Activated naive CD8-positive, alpha-beta T cell treated with anti-CD3 and anti-CD28 coated beads, Interleukin-2, amount 50 U/mL, for 16 hours (primary cell): ENCODE data around the gene SALL3.

Experiments used
- DNase-seq: peaks from one replicate; pipeline ENCODE4 v3.0.0-alpha.2; 2020; ENCODE audit warnings: low read depth, low spot score

The SALL3 gene

DNA sequence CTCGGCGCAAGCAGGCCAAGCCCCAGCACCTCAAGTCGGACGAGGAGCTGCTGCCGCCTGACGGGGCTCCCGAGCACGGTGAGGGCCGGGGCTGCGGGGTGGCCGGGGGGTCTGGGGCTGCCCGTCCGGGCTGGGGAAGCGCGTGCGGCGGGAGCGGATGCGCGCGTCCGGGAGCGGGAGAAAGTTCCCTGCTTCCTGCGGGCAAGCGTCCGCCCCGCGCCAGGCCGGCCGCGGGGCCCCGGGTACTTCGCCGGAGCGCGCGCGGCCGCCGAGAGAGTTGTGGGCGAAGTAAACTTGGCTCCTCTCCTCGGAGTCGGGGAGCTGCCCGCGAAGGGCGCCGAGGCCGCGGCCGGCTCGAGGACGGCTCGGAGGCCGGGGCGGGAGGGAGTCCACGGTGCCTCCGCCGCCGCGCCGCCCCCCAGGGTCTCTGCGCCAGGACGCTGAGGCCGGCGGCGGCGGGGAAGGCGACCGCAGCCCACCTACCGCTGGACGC, 707 bp downstream of the SALL3 start:
- no peak for DNase-seq

DNA sequence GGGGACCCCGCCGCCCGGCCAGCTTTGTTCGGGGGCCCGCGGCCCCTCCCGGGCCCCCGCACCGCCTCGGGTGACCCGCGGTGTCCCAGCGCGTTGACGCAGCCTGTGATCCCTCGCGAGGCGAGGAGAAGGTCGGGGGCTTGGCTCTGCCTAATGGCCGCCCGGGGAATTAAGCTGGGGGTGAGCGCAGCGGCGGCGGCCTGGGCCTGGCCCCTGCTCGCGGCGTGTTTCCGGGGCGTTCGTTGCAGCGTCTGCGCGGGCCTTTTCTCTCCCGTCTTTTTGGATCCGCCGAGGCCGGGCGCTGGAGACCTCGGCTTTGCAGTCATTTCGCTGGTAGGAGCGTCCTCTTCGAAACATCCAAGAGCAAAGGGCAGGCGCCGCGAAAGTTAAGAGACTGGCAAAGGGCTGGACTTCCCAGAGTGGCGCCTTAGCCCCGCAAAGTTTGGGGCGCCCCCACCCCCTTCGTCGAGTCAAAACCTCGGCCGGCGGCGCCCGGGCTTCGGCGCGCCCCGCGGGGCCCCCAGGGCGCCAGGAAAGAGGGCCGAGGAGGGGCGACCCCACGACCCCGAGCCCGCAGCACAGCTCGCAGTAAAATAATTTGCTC, 1.3 kb downstream of the SALL3 start:
- no peak for DNase-seq

DNA sequence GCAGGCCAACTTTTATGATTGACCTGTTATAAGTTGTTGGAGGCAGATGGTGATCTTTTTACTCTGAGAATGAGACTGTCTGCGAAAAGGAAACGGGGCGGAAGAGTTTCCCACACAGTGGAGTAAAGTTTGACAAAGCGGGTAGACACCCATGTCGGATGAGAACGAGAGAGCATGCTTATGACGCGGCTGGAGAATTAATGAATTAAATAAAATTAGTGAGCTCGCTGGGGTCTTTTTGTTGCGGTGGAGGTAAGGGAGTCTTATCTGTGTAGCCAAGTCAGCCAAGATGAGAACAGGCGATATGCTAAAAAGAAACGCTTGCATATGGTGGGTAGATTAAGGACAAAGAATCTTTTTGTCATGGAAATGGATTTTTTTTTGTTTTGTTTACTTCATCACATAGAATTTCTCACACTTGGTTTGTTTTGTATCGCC, 1.8 kb downstream of the SALL3 start:
- DNase-seq = no peak

DNA sequence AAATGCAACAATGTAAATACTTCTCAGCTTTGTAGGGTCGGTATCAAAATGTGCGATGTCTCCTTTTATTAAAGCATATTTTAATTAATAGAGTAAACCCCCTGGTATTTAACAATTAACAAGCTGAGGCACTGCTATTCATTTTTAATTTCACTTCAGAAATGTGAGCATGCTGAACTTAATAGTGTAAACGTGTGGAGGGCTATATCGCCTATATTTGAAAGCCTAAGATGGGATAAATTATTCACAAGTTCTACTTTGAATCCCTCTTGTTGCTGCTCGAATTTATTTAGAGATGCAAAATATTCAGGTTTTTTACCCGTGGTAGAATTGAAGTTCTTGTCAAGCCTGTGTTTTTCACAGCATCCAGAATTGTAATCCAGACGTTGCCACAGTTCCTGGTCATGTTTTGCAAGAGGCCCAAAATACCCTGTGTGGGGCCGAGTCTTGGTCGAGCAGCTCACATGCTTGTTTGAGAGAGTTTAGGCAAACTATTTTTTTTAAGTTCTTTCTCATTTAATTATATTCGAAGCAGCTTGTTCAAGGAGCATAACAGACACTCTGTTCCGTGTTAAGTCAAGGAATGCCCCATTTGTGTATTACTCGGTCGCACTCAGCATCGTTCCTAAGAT, 2.5 kb downstream of the SALL3 start:
- no peak for DNase-seq

DNA sequence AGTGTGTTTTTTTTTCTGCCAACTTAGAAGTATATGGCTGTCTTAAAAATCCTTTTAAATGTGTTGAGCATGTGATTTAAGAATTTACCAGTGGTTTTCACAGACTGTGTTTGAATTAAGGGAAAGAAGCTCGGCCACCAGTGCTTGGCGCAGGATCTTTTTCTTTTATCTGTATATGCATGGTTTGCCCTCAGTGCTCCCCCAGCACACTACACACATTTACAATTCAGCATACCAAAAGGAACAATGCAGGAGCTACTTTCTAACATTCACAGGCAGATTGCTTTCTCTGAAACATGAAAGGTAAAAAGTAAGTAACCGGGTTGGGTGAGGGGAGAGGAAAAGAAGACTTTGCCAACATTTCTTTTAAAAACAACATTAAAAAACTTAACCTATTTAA, 3.9 kb downstream of the SALL3 start:
- no peak for DNase-seq

DNA sequence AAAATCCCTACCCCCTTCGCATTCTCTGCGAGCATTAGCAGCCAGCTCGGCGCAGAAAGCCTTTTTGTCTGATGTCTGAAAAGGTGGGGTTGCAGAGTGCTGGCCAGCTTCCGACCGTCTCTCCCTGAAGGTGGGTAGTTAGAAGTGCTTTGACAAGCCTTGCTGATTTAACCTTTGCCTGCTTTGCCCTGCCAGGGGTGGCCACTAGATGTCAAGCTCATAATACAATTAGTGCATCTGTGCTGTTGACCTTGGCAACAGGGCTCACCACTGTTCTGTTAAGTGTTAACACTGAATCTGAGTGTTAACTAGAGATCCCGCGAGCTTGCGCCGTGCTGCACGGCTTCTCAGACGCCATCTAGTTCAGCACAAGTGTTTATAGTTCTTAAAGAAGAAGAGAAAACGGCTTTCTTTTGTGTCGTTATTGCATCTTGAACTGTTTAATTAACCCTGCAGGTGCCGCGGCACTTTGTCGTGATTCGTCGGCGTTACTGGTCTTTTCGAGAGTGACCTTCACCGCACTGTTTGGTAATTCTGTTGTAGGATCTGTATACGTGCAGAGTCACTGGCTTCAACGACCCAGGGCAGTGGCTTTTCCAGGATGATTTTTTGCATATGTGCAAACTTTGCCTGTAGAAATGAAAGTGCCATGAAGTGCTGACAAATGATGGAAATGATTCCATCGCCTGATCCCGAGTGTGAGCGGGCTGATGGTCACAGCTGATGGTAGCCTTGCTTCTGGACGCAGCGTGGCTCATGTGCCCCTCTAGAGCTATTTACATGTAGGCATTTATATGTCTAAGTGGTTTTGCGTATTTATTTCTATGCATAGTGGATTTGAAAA, 5.5 kb downstream of the SALL3 start:
- DNase-seq = no peak

DNA sequence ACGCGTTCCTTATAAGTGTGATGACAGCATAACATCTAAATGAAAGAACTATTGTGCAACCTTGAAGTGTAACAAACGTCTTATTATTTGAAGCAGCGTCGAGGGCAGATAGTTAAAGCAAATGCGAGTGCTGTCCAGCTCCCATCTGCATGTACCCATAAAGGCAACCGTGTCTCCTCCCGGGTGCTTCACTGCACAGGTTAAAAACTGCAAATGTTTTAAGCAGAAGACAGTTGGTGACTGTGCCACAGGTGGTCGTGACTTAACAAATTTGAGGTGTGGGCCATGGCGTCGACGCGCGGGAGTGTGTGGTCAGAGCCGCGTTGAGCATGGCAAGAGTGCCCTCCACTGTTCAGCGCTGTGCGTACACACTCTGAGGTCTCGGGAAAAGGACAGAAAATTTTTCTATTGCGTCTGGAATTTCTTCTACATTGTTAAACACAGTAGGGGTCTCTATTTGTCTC, 6.4 kb downstream of the SALL3 start:
- DNase-seq = no peak

DNA sequence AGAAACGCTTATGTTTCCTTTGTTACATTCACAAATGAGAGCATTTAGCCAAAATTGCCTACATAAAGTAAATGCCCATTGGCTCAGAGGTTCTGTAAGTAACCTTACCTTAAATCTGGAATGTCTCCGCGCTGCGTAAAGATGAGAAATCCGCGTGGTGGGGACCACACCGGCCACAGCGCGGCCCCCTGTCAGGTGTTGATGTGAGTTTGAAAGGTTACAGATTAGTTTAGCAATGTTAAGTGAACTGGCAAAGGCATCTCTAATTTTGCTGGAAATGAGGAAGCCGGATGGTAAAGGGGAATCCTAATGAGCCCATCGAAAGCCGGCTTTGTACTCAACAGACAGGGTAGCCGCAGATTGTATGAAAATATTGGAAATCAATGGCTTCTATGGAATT, 11.8 kb downstream of the SALL3 start:
- no peak for DNase-seq

DNA sequence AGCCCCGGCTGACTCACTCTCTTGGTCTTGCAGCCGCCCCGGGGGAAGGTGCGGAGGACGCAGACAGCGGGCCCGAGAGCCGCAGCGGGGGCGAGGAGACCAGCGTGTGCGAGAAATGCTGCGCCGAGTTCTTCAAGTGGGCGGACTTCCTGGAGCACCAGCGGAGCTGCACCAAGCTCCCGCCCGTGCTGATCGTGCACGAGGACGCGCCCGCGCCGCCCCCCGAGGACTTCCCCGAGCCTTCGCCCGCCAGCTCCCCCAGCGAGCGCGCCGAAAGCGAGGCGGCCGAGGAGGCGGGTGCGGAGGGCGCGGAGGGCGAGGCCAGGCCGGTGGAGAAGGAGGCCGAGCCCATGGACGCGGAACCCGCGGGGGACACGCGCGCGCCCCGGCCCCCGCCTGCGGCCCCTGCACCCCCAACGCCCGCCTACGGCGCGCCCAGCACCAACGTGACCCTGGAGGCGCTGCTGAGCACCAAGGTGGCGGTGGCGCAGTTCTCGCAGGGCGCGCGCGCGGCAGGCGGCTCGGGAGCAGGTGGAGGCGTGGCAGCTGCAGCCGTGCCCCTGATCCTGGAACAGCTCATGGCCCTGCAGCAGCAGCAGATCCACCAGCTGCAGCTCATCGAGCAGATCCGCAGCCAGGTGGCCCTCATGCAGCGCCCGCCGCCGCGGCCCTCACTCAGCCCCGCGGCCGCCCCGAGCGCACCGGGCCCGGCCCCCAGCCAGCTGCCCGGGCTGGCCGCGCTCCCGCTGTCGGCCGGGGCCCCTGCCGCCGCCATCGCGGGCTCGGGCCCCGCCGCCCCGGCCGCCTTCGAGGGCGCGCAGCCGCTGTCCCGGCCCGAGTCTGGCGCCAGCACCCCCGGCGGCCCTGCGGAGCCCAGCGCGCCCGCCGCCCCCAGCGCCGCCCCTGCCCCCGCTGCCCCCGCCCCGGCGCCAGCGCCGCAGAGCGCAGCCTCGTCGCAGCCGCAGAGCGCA, 12.7 kb downstream of the SALL3 start:
- DNase-seq = no peak

DNA sequence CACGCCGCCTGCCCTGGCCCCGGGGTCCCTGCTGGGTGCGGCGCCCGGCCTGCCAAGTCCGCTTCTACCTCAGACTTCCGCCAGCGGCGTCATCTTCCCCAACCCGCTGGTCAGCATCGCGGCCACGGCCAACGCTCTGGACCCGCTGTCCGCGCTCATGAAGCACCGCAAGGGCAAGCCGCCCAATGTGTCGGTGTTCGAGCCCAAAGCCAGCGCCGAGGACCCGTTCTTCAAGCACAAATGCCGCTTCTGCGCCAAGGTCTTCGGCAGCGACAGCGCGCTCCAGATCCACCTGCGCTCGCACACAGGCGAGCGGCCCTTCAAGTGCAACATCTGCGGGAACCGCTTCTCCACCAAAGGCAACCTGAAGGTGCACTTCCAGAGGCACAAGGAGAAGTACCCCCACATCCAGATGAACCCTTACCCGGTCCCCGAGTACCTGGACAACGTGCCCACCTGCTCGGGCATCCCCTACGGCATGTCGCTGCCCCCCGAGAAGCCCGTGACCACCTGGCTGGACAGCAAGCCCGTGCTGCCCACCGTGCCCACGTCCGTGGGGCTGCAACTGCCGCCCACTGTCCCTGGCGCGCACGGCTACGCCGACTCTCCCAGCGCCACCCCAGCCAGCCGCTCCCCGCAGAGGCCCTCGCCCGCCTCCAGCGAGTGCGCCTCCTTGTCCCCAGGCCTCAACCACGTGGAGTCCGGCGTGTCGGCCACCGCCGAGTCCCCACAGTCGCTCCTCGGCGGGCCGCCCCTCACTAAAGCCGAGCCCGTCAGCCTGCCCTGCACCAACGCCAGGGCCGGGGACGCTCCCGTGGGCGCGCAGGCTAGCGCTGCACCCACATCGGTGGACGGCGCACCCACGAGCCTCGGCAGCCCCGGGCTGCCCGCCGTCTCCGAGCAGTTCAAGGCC, 13.7 kb downstream of the SALL3 start:
- DNase-seq = no peak

DNA sequence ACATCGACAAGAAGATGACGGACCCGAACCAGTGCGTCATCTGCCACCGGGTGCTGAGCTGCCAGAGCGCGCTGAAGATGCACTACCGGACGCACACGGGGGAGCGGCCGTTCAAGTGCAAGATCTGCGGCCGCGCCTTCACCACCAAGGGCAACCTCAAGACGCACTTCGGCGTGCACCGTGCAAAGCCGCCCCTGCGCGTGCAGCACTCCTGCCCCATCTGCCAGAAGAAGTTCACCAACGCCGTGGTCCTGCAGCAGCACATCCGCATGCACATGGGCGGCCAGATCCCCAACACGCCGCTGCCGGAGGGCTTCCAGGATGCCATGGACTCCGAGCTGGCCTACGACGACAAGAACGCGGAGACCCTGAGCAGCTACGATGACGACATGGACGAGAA, 14.4 kb downstream of the SALL3 start:
- DNase-seq = no peak

DNA sequence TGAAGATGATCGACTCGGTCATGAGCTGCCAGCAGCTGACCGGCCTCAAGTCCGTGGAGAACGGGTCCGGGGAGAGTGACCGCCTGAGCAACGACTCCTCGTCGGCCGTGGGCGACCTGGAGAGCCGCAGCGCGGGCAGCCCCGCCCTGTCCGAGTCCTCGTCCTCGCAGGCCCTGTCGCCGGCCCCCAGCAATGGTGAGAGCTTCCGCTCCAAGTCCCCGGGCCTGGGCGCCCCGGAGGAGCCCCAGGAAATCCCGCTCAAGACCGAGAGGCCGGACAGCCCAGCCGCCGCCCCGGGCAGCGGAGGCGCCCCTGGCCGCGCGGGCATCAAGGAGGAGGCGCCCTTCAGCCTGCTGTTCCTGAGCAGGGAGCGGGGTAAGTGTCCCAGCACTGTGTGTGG, 14.9 kb downstream of the SALL3 start:
- DNase-seq = no peak

DNA sequence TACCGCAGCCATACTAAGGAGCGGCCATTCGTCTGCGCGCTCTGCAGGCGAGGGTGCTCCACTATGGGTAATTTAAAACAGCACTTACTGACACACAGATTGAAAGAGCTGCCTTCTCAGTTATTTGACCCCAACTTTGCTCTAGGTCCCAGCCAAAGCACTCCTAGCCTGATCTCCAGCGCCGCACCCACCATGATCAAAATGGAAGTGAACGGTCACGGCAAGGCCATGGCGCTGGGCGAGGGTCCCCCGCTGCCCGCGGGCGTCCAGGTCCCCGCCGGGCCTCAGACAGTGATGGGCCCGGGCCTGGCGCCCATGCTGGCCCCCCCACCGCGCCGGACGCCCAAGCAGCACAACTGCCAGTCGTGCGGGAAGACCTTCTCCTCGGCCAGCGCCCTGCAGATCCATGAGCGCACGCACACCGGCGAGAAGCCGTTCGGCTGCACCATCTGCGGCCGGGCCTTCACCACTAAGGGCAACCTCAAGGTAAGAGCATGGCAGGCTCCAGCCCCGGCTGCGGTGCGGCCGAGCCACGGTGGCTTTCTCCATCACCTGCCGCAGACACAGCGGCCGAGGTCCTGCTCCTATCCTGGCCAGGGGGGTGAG, 15.5 kb downstream of the SALL3 start:
- DNase-seq = no peak

DNA sequence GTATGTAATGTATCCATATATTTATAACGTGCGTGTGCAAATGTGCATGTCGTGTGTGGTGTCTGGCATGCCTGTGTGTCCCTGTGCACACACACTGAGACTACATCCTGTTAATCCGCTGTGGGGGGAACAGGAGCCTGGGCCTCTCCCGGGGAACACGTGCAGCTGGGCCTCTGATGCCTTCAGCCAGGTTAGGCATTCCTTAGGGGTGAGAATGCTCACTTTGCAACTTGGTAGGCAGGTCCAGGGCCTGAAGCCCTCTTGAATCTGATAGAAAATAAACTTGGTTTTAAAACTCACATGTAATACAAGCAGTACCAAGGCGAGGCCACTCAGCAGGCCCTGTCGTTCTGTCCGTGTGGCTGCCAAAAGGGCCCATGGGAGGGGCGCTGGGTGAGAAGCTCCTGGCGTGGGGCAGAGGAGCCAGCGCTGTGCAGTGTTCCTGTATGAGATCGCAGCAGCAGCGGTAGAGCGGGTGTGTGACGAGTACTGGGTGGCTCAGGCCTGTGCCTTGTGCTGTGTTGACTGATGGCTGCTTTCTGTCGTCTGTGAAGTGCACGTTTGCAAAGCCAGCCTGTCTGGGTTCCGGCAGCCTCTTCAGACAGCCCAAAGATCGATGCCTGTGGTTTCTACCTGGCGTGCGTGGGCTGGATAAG, 16.2 kb downstream of the SALL3 start:
- no peak for DNase-seq

DNA sequence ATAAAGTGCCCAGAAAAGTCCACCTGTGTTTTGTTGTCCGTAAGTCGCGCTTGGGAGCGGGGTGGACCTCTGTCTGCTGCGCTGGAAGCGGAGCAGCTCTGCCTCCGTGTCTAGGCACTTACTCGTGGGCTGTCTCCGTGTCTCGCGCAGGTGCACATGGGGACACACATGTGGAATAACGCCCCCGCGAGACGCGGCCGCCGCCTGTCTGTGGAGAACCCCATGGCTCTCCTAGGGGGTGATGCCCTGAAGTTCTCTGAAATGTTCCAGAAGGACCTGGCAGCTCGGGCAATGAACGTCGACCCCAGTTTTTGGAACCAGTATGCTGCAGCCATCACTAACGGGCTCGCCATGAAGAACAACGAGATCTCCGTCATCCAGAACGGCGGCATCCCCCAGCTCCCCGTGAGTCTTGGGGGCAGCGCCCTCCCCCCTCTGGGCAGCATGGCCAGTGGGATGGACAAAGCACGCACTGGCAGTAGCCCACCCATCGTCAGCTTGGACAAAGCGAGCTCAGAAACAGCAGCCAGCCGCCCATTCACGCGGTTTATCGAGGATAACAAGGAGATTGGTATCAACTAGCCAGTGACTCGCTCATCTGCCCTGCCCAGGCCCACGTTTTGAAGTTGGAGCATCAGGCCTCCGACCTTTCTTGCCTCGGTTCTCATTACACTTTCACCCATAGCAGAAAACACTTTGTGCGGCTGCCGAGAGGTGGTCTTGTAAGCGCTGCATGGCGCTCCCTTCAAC, 17.3 kb downstream of the SALL3 start:
- DNase-seq = no peak

DNA sequence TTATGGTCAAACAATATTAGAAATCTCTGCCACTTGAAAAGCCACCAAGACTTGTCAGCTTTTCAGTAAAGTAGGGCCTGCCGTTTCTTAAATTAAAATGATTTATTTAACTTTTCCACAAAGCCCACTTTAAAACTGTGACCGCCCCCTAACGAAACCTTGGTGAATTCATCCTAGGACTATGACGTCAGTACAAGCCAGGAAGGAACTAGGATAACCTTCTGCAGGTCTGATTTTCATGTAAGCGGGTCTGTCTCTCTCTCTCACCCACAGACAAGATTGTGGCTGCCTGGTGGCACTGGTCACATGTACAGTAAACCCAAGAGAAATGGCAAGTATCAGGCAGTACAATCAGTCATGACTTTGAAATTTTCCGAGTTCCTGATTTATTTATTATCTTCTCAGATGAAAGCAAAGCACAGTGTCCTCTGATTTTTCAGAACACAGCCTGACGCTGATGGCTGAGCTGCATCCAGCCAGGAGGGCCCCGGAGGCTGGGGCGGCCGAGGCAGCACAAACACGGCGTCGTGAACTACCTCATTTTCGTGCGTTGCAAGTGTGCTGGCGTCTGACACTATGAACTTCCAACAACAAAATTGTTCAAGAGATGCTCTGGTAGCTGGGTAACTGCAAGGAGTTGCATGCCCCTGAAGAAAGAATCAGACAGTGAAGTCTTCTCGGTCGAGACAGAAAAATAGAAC, 18.9 kb downstream of the SALL3 start:
- no peak for DNase-seq

DNA sequence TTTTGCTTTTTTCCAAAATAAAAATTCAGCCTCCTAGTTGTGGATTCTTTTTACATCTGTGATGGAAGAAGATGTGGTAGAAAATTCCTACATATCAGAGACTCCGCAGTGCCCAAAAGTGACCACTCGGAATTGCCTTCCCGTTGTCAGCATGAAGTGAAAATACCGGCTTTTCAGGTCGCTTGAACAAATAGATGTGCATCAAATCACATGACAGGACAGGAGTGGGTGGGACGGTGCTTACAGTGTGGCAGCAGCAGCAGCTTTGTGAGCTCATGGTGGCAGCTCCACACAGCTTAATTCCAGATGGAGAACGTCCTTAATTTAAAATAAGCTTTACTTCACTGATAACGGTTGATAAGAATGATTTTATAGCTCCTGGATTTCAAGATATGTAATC, 20.3 kb downstream of the SALL3 start:
- no peak for DNase-seq

DNA sequence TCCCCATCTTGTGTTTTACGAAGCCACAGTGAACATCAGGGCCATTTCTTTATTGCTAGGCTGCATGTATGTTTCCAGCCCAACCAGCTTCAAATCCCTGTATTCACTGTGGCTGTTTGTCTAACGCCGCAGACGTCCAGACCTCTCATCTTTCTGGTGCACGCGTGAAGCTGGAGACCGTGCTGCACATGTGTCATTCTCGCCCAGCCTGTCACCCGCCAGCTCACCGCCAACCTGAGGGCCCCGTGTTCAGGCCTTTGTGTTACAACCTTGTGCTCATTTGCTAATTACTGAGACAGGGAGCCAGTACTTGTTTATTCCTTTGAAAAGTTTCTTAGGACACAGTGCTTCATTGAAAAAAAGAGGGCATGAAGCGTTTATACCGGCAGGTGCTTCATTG, 21.4 kb downstream of the SALL3 start:
- DNase-seq = no peak
